NOMO-1 treated with DMSO at 0.1 percent for 48 hours (cell line): ENCODE measurements around the gene B4GALT1.

Source experiments
- DNase-seq: peaks from one replicate; lab custom pipeline; 2025; ENCODE audit not compliant: unreplicated experiment; lab: John Stamatoyannopoulos, UW

Gene B4GALT1, protein sequence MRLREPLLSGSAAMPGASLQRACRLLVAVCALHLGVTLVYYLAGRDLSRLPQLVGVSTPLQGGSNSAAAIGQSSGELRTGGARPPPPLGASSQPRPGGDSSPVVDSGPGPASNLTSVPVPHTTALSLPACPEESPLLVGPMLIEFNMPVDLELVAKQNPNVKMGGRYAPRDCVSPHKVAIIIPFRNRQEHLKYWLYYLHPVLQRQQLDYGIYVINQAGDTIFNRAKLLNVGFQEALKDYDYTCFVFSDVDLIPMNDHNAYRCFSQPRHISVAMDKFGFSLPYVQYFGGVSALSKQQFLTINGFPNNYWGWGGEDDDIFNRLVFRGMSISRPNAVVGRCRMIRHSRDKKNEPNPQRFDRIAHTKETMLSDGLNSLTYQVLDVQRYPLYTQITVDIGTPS

DNA sequence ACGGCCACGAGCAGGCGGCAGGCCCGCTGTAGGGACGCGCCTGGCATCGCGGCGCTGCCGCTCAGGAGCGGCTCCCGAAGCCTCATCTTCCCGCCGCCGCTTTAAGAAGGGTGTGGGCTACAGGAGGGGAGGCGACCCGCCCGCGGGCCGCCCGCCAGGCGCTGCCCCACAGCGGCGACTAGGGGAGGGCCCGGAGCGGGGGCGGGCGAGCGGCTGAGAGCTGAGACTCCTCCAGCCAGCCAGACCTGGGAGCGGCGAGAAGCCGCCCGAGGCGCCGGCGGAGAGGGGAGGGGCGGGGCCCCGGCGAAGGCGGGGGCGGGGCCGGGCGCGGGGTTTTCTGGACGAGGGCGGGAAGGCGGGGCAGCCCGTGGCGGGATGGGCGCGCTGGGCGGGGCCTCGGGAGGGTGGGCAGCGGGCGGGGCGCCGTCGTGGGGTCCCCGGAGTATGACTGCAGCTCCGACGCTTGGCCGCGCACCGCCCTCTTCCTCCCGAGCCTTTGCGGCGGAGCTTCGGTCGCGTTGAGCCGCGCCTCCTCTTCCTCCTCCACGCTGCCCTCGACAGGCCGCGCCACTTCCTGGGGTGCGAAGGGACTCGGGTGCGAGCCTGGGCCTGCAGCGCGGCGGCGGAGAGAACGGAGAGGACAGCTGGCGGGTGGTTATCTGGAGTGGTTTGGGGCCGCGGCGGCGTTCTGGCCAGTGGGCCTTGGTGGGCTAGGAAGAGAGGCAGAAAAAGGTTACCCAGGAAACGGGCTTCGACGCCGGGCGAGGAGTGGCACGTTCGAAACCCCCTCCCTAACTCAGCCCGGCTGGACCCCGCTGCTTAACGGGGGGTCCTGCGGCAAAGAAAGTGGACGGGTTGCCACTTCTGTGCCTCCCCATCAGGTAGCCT, at the start of gene B4GALT1:
Gene B4GALT1 (minus strand): TSS at position 253 of the 888 bp plus-strand sequence. CDS start 167 bp downstream, at position 86.
- peak; percentile 98 for DNase-seq

DNA sequence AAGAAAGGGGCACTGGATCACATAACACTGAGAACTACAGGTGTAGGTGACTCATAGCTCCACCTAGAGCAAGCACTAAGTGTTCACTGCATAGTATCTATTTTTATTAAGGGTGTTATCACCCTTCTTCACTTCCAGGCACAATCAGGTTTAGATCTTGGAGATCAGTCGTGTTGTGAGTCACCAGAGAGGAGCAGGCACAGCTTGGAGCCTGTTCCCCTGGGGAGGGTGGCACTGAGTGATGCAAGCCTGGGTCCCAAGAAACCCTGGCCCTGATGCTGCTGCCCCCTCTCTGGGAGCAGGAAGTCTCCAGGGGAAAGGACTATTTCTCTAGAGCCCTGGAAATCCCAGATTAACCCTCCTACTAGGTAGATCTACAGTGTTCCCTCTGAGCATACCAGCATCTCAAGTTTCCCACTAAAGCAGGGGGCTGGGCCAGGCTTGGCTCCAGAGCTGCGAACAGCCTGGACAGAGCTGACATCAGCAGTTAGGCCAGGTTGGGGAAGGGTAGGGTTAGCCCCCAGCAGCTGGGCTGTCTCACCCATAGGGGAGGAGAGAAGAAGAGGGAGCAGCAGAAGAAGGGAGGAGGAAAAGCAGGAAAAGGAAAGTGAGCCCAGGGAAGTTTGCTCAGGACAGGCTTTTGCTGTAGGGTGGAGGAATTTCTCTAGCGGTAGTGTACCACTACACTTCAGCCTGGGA, 44.7 kb upstream of the B4GALT1 start:
- no peak for DNase-seq

DNA sequence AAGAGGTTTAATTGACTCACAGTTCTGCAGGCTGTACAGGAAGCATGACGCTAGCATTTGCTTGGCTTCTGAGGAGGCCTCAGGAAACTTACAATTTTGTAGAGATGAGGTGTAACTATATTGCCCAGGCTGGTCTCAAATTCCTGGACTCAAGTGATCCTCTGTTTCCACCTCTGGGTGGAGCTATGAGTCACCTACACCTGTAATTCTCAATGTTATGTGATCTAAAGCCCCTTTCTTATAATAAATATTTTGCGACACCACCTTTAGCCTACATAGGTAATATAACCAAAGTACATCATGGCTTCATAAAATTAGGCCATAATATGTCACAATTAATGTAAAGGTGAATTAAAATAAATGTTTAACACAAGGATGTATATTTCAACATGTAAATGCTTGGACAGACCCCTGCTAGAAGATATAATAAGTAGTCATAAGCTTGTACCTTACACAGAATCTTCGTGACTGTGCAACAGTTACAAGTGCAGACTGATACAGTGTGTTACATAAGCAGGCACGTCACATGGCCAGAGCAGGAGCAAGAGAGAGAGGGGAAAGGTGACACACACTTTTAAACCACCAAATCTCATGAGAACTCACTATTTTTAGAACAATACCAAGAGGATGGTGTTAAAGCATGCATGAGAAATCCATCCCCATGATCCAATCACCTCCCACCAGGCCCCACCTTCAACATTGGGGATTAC, 43.0 kb upstream of the B4GALT1 start:
- DNase-seq: no peak

DNA sequence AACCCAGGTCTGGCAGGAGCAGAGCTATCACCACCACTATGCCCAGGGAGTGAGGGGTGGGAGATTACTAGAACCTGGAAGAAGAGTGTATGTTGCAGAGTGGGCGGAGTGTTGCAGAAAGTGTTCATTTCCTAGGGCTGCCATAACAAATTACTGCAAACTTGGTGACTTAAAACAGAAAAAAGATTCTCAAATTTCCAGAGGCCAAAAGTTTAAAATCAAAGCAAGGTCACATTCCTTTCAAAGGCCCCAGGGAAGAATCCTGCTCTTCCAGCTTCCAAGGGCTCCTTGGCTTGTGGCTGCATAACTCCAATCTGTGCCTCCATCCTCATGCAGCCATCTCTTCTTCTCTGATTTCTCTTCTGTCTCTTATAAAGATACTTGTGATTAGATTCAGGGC, 42.3 kb upstream of the B4GALT1 start:
- DNase-seq: no peak

DNA sequence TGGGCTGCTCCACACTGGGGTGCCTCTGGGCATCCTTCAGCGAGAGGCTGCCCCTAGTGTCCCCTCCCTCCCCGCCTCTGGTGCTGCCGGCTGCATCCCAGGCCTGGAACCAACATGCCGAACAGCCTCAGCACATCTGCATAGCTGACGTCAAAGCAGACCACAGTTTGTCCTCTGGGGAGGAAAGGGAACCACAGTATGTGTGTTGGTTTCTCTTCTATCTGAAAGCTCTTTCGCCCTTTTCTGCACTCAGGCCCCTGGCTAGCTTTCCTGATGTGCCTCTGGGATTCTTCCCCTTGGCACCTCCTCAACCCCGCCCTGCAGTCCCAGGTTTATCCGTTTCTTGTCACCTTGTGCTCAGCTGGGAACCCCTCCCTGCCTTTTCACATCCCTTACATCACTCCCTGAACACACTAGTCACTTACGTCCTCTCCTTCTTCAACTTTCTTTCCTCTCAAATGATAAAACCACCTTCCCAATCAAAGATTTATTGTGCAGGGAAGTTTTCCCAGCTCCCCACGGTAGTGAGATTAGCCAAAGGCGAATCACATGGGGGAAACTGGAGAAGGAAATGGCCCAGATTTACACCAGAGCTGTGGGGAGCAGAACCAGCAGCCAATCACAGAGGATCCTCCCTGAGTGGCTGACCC, 35.5 kb upstream of the B4GALT1 start:
- DNase-seq: peak; percentile 25

DNA sequence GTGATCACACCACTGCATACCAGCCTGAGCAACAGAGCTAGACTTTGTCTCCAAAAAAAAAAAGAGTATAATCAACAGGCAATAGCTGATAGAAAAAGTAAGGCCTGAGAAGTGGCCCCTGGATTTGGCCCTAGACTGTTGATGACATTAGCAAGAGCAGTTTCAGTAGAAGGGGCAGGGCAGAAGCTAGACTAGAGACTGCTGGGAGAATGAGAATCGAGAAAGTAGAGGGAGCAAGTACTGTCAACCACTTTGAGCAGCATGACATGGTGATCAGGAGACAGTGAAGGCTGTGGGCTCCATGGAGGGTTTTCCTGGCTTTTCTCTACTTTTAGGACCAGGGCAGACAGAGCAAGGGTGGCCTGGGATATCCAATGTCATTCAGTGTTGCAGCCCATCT, 34.9 kb upstream of the B4GALT1 start:
- DNase-seq: no peak

DNA sequence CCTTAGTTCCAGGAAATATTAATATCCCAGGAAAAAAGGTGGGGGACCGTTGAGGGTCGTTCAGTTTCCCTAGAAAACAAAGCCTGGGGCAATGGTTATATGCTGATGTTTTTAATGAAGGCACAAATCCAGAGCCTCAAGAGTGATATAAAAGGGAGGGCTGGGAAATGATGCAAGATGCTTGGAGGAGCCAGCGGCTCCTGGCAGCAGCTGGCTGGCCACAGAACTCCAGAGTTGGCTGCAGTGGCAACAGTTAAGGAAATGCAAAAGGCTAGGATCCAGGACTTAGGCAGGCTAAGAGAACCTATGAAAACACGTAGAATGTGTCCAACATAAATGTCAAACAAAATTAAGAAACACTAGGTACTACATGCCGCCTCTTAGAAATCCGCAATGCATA, 31.0 kb upstream of the B4GALT1 start:
- DNase-seq: no peak

DNA sequence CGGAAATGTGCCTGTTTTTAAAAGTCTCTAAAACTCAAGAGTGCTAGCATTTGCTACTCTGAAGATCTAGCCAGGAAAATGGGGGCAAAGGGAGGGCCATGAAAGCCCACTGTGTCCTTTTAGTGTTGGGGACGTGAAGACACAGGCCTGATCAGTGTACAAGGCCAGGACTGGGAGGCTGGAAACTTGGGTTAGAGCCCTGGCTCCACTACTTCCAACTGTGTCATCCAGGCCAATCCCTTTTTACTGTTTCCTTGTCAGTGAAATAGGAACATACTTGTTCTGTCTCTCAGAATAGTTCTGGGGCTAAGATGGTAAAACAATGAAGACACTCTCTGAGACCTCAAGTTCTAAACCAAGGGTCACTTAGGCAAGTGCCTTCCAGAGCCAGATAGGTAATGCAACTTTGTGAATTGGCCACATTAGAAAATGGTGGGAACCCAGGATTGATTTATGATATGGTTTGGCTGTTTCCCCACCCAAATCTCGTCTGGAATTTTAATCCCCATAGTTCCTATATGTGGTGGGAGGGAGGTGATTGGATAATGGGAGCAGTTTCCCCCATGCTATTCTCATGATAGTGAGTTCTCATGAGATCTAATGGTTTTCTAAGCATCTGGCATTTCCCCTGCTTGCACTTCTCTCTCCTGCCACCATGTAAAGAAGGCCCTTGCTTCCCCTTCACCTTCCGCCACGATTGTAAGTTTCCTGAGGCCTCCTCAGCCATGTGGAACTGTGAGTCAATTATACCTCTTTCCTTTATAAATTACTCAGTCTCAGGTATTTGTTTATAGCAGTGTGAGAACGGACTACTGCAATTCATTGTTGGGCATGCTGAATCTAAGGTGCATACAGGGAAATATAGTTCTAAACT, 30.4 kb upstream of the B4GALT1 start:
- DNase-seq: no peak

DNA sequence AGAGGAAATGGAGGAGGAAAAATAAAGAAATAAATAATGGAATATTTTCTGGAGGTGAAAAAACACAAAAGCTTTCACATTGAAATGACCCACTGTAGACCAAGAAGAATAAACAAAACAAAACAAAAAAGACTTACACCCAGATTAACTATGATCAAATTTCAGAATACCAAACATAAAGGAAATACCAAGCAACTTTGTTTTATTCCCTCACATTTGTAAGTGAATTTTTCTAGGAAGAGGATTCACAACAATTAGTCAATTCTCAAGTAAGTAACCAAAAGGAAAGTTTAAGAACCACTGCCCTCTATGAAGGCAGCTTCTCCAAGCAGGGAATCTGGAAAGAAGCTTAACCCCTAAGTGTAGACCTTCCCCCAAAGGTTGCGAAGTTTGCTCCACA, 29.6 kb upstream of the B4GALT1 start:
- DNase-seq: no peak

DNA sequence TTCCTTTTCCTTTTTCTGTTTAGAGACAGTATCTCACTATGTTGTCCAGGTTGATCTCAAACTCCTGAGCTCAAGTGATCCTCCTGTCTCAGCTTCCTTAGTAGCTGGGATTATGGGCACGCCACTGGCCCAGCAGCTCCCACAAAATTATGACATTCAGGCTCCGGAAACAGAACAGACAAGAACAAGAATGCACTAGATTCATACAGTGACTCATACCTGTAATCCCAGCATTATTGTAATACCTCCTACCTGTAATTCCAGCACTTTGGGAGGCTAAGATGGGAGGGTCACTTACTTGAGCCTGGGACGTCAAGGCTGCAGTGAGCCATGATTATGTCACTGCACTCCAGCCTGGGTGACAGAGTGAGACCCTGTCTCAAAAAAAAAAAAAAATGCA, 26.7 kb upstream of the B4GALT1 start:
- no peak for DNase-seq

DNA sequence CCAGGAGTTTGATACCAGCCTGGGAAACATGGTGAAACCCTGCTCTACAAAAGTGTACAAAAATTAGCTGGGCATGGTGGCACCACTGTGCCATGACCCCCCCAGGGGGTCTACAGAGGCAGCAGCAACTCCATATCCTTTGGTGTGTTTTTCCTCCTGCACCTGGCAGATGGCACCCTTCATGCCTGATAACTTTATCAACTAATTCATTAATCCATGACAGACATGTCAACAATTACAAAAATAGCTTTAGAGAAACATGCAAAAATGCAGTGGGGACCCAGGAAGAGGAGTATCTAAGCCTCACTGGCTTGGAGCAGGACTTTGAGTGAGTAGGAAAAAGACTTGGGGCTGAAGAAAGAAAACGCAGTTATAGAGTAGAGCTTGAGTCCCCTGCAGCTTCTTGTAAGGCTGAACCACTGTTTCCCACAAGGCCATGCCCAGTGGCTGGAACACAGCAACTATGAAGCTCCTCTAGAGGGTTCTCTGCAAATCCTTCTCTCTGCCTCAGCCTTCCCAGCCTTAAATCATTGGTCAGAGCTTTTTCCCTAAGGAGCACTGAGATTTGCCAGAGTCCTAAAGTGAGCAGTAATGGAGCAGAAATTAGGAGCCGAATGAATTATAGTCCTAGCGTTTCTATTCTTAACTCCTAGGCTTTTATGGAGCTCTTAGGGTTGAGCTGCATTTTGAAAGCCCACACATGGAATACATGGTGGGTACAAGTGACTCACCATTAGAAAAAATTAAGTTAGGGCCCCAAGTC, 25.5 kb upstream of the B4GALT1 start:
- DNase-seq: no peak

DNA sequence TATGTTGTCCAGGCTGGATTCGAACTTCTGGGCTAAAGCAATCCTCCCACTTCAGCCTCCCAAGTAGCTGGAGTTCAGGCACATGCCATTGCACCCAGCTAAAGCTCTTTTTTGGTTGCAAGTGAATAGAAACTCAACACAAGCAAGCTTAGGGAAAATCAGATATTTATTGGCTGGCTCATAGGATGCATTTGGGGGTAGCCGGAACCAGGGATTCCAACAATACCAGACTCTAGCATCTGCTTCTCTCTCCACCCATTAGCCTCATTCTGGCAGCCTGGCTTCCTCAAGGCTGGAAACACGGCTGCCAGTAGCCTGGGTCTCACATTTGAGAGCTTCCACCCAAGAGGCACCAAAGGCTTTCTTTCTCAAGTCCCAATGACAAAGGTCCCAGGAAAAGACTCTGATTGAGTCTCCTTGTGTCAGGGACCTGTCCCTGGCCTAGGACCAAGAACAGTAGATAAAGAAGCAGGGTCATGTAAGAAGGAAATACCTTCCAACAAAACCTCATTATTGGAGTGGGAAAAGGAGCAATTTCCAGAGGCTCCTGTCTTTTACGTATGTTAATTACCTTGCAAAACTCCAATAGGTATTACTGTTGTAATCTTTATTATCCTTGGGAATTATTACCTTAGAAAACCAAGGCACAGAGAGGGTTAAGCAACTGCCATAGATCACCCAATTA, 23.0 kb upstream of the B4GALT1 start:
- no peak for DNase-seq

DNA sequence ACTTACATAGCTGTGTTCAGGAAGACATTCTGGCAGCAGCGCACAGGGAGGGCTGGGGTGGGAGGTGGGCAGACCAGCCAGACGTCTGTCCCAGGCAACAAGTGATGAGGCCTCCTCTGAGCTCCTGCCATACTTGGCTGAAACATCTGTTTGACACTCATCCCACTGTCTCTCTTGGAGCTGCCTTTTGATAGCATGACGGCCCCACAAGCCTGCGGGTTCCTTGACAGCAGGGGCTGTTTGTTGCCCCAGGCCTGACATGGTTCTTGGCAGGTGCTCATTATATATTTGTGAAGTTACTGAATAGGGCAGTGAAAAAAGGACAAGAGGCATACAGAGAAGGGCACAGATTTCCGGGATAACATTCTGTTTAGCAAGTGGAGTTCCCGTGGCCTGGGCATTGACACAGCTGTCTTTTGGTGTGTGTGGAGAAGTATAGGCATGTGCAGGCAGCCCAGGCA, 22.2 kb upstream of the B4GALT1 start:
- DNase-seq: no peak

DNA sequence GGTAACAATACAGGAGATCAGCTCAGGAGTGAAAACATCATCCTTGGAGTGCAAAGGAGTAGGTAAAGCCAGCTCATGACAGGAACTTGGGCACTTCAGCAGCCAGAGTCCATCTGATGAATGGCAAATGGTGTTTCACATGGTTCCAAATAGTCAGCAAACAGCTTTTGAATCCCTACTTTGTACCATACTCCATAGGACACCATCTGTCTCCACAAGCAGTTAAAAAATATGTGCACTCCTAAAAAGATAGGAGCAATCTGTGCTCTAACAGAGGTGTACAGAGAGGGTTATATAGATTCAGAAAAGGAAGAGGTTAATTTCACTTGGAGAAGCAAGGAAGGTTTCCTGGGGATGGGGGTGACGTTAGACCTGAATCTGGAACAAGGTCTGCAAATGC, 21.6 kb upstream of the B4GALT1 start:
- no peak for DNase-seq

DNA sequence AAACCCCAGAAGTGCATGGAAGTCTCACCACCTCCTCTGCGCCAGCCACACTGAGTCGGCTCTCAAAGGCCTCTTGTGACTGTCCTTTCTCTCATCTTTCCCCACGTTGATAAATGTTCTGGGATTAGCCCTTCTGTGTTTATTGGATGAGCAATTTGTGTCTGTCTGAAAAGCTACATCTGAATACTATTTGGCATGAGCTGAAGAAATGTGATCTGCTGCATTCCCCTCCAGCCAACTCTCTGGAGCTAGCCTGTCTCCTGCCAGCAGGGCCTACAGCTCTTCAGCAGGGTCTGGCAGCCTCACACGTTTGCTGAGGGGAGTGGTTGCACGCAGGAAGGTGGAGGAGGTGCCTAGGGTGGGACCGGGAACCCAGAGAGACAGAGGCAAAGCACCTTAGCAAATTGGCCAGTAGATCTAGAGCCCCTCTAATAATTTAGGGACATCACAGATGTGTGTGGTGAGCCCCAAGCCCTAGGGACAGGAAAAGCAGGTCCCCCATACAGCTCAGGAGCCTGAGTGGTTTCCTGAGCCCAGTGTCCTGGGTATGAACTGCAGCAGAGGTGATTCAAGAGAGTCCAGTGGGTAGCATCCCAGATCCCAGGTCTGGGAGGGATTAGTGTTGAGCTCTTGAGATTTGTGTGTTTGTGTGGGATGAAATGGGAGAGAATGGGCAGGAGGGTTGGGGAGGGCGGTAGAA, 20.5 kb upstream of the B4GALT1 start:
- DNase-seq: no peak

DNA sequence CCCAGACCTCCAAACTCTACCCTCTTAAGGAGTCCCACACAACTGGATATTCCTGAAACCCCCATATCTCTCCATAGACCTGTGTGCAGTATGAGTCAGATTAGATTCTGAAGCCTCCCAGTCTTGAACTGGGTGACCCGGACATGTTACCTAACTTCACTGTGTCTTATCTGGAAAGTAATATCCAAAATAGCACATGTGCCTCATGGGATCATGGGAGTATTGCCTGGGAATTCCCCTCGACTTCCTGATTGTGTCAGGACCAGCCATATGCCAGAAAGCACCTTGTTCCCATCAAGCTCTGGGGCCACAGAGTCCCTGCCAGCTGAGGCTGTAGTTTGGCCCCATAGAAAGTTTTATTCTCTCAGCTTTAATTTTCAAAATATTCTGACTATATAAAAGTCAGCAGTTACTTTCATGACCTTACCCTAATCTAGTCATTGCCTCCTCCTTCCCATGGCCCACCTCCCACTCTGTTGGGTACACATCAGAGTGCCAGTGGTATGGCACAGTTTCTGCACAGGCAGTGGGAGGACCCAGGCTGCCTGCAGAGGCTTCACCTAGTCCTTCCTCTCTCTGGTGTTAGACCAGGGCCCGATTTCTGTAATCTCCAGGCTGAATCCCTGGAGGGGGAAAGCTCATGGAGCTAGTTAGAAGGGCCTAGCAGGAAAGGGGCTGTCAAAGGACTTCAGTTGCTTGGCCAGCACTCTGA, 19.5 kb upstream of the B4GALT1 start:
- DNase-seq: no peak

DNA sequence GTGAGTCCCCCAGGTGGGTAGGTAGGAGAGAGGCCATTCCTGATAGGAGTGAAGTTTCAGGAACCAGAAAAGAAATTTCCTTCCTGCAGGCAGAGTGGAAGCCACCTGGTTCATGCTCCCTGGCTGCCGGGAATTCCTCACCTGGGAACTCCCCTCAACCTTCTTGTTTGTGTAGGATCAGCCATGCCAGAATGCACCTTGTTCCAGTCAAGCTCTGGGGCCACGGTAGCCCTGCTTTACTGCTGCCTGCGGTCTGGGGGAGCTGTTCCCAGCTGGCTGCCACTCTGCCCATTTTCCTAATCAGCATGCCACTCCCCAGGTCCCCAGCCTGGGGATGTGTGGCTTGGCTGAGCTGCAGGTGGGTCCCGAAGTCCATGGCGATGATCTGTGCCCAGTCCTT, 18.7 kb upstream of the B4GALT1 start:
- no peak for DNase-seq
